SK-N-SH (cell line): Measurements from ENCODE around the gene PSME2. TPM values are rescaled to one million over a fixed set of nuclear protein-coding genes. Genes with fewer than 3 reads are reported as not detected.

Experiments used
- CTCF ChIA-PET: fragments of 300-600, 350-600 bp; formaldehyde crosslinking; extraction: SDS; loops from one replicate; lab custom pipeline; 2021; lab: Yijun Ruan, JAX
- POLR2A ChIA-PET: fragments of 350-600 bp; sonication (Branson Sonifier 250); formaldehyde crosslinking; extraction: SDS; loops from one replicate; lab custom pipeline; 2020; ENCODE audit warnings: antibody characterized with exemption, inconsistent platforms; lab: Yijun Ruan, JAX
- DNase-seq: peaks from one replicate; pipeline ENCODE4 v3.0.0; 2012
- H2AFZ ChIP-seq: fragments of 200-600 bp; sonication (generic); 2 replicates; pipeline ENCODE4 v1.8.1; 2016; ENCODE audit warnings: antibody characterized with exemption, mild to moderate bottlenecking, low read depth
- H3F3A ChIP-seq: fragments of 200-600 bp; sonication (generic); replicated peaks from 2 replicates; pipeline ENCODE3; 2016; ENCODE audit warnings: antibody characterized with exemption, mild to moderate bottlenecking; ENCODE audit not compliant: insufficient read depth
- H3K27ac ChIP-seq, 2 experiments: fragments of 200-500 bp in 1 of 2; fragments of 200-600 bp in 1 of 2; sonication (Bioruptor generic) in 1 of 2; sonication (generic), shearing (Covaris generic) in 1 of 2; 2 replicates each; pipeline versions ENCODE4 v1.5.1 to v1.6.1; 2014 to 2016; ENCODE audit warnings: low read depth in 2 of 2, inconsistent platforms in 1 of 2, low read length in 1 of 2, mild to moderate bottlenecking in 1 of 2, mixed read lengths in 1 of 2
- H3K27me3 ChIP-seq: fragments of 200-600 bp; sonication (generic), shearing (Covaris generic); 2 replicates; pipeline ENCODE4 v1.6.1; 2016; ENCODE audit warnings: mixed run types; ENCODE audit not compliant: insufficient read depth
- H3K36me3 ChIP-seq, 2 experiments: fragments of 200-500 bp in 1 of 2; fragments of 200-600 bp in 1 of 2; sonication (Bioruptor generic) in 1 of 2; sonication (generic) in 1 of 2; replicated peaks in 1 of 2; 2 replicates each; pipeline versions ENCODE3 to v1.5.1; 2014 to 2016; ENCODE audit warnings: low read length in 1 of 2, mild to moderate bottlenecking in 1 of 2; ENCODE audit not compliant: insufficient read depth in 2 of 2, control insufficient read depth in 1 of 2
- H3K4me1 ChIP-seq, 2 experiments: fragments of 200-500 bp in 1 of 2; fragments of 200-600 bp in 1 of 2; sonication (Bioruptor generic) in 1 of 2; sonication (generic), shearing (Covaris generic) in 1 of 2; 2 replicates each; pipeline versions ENCODE4 v1.5.1 to v1.6.1; 2014 to 2016; ENCODE audit warnings: low read depth in 1 of 2, low read length in 1 of 2, mixed run types in 1 of 2; ENCODE audit not compliant: insufficient read depth in 2 of 2, control insufficient read depth in 1 of 2
- H3K4me2 ChIP-seq: fragments of 200-600 bp; sonication (generic), shearing (Covaris generic); 2 replicates; pipeline ENCODE4 v1.6.1; 2017; ENCODE audit warnings: mixed run types
- H3K4me3 ChIP-seq, 2 experiments: fragments of 200-500 bp in 1 of 2; fragments of 200-600 bp in 1 of 2; sonication (Bioruptor generic) in 1 of 2; sonication (generic), shearing (Covaris generic) in 1 of 2; 2 replicates each; pipeline versions ENCODE4 v1.5.1 to v1.8.1; 2014 to 2016; ENCODE audit warnings: low read depth in 2 of 2, inconsistent platforms in 1 of 2, low read length in 1 of 2, mild to moderate bottlenecking in 1 of 2, mixed read lengths in 1 of 2, moderate library complexity in 1 of 2
- H3K79me2 ChIP-seq: fragments of 200-600 bp; sonication (generic); 2 replicates; pipeline ENCODE4 v1.8.1; 2017; ENCODE audit warnings: mild to moderate bottlenecking; ENCODE audit not compliant: insufficient read depth
- H3K9ac ChIP-seq: fragments of 200-600 bp; sonication (generic); 2 replicates; pipeline ENCODE4 v1.6.1; 2017; ENCODE audit warnings: mixed run types
- H3K9me2 ChIP-seq: fragments of 200-600 bp; sonication (generic); 2 replicates; pipeline ENCODE4 v1.6.1; 2017; ENCODE audit warnings: mixed run types
- H3K9me3 ChIP-seq: fragments of 200-600 bp; sonication (generic); 2 replicates; pipeline ENCODE4 v1.6.1; 2017; ENCODE audit warnings: mixed run types, mild to moderate bottlenecking, moderate library complexity
- H4K20me1 ChIP-seq: fragments of 200-600 bp; sonication (generic); 2 replicates; pipeline ENCODE4 v1.6.1; 2017; ENCODE audit warnings: mild to moderate bottlenecking, mixed run types; ENCODE audit not compliant: insufficient read depth
- CHD2 ChIP-seq: fragments of 150-350 bp; IDR thresholded peaks from 2 replicates; pipeline ENCODE4 v1.6.1; 2018; ENCODE audit warnings: low read length; ENCODE audit not compliant: partially characterized antibody
- ELF1 ChIP-seq: IDR thresholded peaks from 2 replicates; pipeline ENCODE4 v1.4.0; 2012
- GABPA ChIP-seq: IDR thresholded peaks from 2 replicates; pipeline ENCODE4 v1.4.0; 2012; ENCODE audit warnings: low read depth, mild to moderate bottlenecking
- IRF3 ChIP-seq: fragments of 150-350 bp; IDR thresholded peaks from 2 replicates; pipeline ENCODE4 v1.6.1; 2016; ENCODE audit warnings: mild to moderate bottlenecking, low read depth, low read length
- MXI1 ChIP-seq: IDR thresholded peaks from 2 replicates; pipeline ENCODE4 v1.6.1; 2012; ENCODE audit warnings: mild to moderate bottlenecking, low read depth, low read length, improper control_type of control experiment
- NRF1 ChIP-seq: IDR thresholded peaks from 2 replicates; pipeline ENCODE4 v1.6.1; 2012; ENCODE audit warnings: low read depth, mild to moderate bottlenecking, low read length
- PBX3 ChIP-seq: IDR thresholded peaks from 2 replicates; pipeline ENCODE4; 2012
- POLR2AphosphoS5 ChIP-seq: IDR thresholded peaks from 2 replicates; pipeline ENCODE4 v1.6.1; 2012; ENCODE audit warnings: low read depth, low read length
- SIN3A ChIP-seq: IDR thresholded peaks from 2 replicates; pipeline ENCODE4 v1.6.1; 2012; ENCODE audit warnings: low read depth, mild to moderate bottlenecking, low read length, moderate library complexity, borderline replicate concordance
- SMC3 ChIP-seq: IDR thresholded peaks from 2 replicates; pipeline ENCODE4 v1.6.1; 2012; ENCODE audit warnings: low read depth, low read length, improper control_type of control experiment
- TAF1 ChIP-seq: IDR thresholded peaks from 2 replicates; pipeline ENCODE4 v1.6.1; 2012; ENCODE audit warnings: low read depth, mild to moderate bottlenecking, low read length, moderate library complexity, borderline replicate concordance
- TCF12 ChIP-seq: IDR thresholded peaks from 2 replicates; pipeline ENCODE4 v1.4.0; 2012
- USF2 ChIP-seq: fragments of 150-350 bp; IDR thresholded peaks from 2 replicates; pipeline ENCODE4 v1.6.1; 2017; ENCODE audit warnings: antibody characterized with exemption, low read length, low read depth, borderline replicate concordance
- YY1 ChIP-seq: IDR thresholded peaks from 2 replicates; pipeline ENCODE4 v1.4.0; 2012; ENCODE audit warnings: low read depth, mild to moderate bottlenecking
- whole genome bisulfite sequencing: methylation state at CpG from one replicate; pipeline ENCODE4 v1.1.6; 2017; ENCODE audit warnings: low lambda C conversion rate; 5-methylcytosine and 5-hydroxymethylcytosine counted together
- polyA plus RNA-seq, 3 experiments: library from polyadenylated mRNA; depleted of rRNA; stranded (reverse); fragments of >200 nt; gene quantifications; 2 replicates each; pipeline ENCODE4 v1.2.3, GENCODE V29; 2012

The PSME2 gene
- polyA plus RNA-seq, 1 of the 3 experiments (the other 2 are of a cell fraction), result 147 TPM

GRCh38 chr14:24146978-24147760, 759 bp upstream of the PSME2 start, which contains the start of gene RNF31:
TSS of gene RNF31 (plus strand) at chr14:24147498. CDS start at chr14:24147699, 201 bp downstream.
- H3K4me2 ChIP-seq, result peak within 1 kb of the TSS; percentile 83
- peak within 1 kb of the TSS; percentile 93 to 98 for H3K4me3 ChIP-seq
- POLR2A ChIA-PET, result interaction anchor here (0.7 to 3.9 kb wide), 14 partner anchors 9 to 95 kb away, joined by 3 to 50 read pairs (median 7); partner anchors contain the start of genes CHMP4A, DCAF11, IPO4 and IRF9
- peaks cover 12% of the 10 kb centered on the region for H3F3A ChIP-seq
- TF ChIP-seq USF2 (no peak), ELF1 (peak; percentile 32; the same call in 1 of the 2 replicates), PBX3 (0 out of 2 replicates have a peak, but pooled peaks have one; percentile 35), TCF12 (no peak), CHD2 (no peak), POLR2AphosphoS5 (peak; percentile 77), TAF1 (peak; percentile 22), YY1 (no peak), GABPA (peak; percentile 81), SMC3 (no peak), SIN3A (peak; percentile 53; the same call in 1 of the 2 replicates), IRF3 (no peak), MXI1 (0 out of 2 replicates have a peak, but pooled peaks have one; percentile 40), NRF1 (no peak)
- H3K9me2 ChIP-seq, result no peaks in the 10 kb centered on the region
- H3K79me2 ChIP-seq, result peaks cover 58% of the 10 kb centered on the region
- peak within 1 kb of the TSS; percentile 92 for H2AFZ ChIP-seq
- H4K20me1 ChIP-seq, result peaks cover 10% of the 10 kb centered on the region; the same call in 1 of the 2 replicates
- peak within 1 kb of the TSS; percentile 79 for H3K9ac ChIP-seq
- no peaks in the 10 kb centered on the region for H3K27me3 ChIP-seq
- H3K27ac ChIP-seq, result peak within 1 kb of the TSS; percentile 92 to 97
- DNase-seq, result peak; percentile 96
- H3K9me3 ChIP-seq, result no peaks in the 10 kb centered on the region
- 1% methylated on average over 34 of the region's 57 CpGs for WGBS
- CTCF ChIA-PET, result interaction anchor here (0.9 to 4.6 kb wide), 7 partner anchors 9 to 89 kb away, joined by 3 to 38 read pairs (median 6); partner anchors contain the start of genes IRF9, PCK2 and PSME1
- H3K36me3 ChIP-seq, result peaks cover 29 to 54% of the 10 kb centered on the region in 2 experiments
- peaks cover 11 to 22% of the 10 kb centered on the region in 2 experiments for H3K4me1 ChIP-seq
